Mesendoderm (in vitro differentiated cells): ENCODE results near the gene C11orf86.

Experiments
- DNase-seq: peaks from one replicate; pipeline ENCODE4 v3.0.0; 2013
- H2AK5ac ChIP-seq: 2 replicates; pipeline ENCODE4 v1.6.1; 2013; ENCODE audit warnings: low read length, inconsistent platforms
- H2BK120ac ChIP-seq: 2 replicates; pipeline ENCODE4 v1.6.1; 2013; ENCODE audit warnings: low read depth, mild to moderate bottlenecking, low read length, moderate library complexity, mixed read lengths
- H2BK15ac ChIP-seq: replicated peaks from 2 replicates; pipeline ENCODE4 v1.6.1; 2013; ENCODE audit warnings: low read depth, mild to moderate bottlenecking, moderate library complexity
- H2BK5ac ChIP-seq: 2 replicates; pipeline ENCODE4 v1.6.1; 2013; ENCODE audit warnings: low read length, inconsistent platforms
- H3K18ac ChIP-seq: 2 replicates; pipeline ENCODE4 v1.6.1; 2013; ENCODE audit warnings: mild to moderate bottlenecking, low read length, mixed read lengths
- H3K23ac ChIP-seq: one replicate; pipeline ENCODE4 v1.6.1; 2013; ENCODE audit warnings: low read length
- H3K27ac ChIP-seq: 2 replicates; pipeline ENCODE4 v1.5.1; 2013; ENCODE audit warnings: low read depth, mild to moderate bottlenecking, inconsistent platforms, low read length, moderate library complexity
- H3K27me3 ChIP-seq: 2 replicates; pipeline ENCODE4 v1.6.1; 2013; ENCODE audit warnings: low read length, control low read depth, mild to moderate bottlenecking, inconsistent platforms; ENCODE audit not compliant: insufficient read depth, poor library complexity
- H3K36me3 ChIP-seq: 2 replicates; pipeline ENCODE4 v1.6.1; 2013; ENCODE audit warnings: low read length, inconsistent platforms; ENCODE audit not compliant: control insufficient read depth, insufficient read depth
- H3K4ac ChIP-seq: one replicate; pipeline ENCODE4 v1.6.1; 2013; ENCODE audit warnings: low read depth, mild to moderate bottlenecking, low read length, moderate library complexity
- H3K4me1 ChIP-seq: 2 replicates; pipeline ENCODE4 v1.6.1; 2013; ENCODE audit warnings: low read depth, low read length, inconsistent platforms; ENCODE audit not compliant: control insufficient read depth
- H3K4me2 ChIP-seq: 2 replicates; pipeline ENCODE4 v1.6.1; 2013; ENCODE audit warnings: low read length
- H3K4me3 ChIP-seq: 2 replicates; pipeline ENCODE4 v1.5.1; 2013; ENCODE audit warnings: mild to moderate bottlenecking, low read length
- H3K56ac ChIP-seq: one replicate; pipeline ENCODE4 v1.6.1; 2013; ENCODE audit warnings: low read length
- H3K79me1 ChIP-seq: 2 replicates; pipeline ENCODE4 v1.6.1; 2013; ENCODE audit warnings: low read length, inconsistent platforms
- H3K79me2 ChIP-seq: 2 replicates; pipeline ENCODE4 v1.6.1; 2013; ENCODE audit warnings: mild to moderate bottlenecking, low read length; ENCODE audit not compliant: control insufficient read depth, insufficient read depth
- H3K9ac ChIP-seq: 2 replicates; pipeline ENCODE4 v1.6.1; 2013; ENCODE audit warnings: low read length, inconsistent platforms
- H4K5ac ChIP-seq: one replicate; pipeline ENCODE4 v1.6.1; 2013; ENCODE audit warnings: low read length
- H4K8ac ChIP-seq: one replicate; pipeline ENCODE4 v1.6.1; 2013; ENCODE audit warnings: low read depth, mild to moderate bottlenecking, control low read depth, low read length, moderate library complexity
- WGBS: extraction: QIAGEN DNeasy Blood & Tissue Kit; methylation state at CpG from one replicate; pipeline ENCODE4 v1.1.7; 2013; ENCODE audit warnings: low lambda C conversion rate, missing lambda C conversion rate; ENCODE audit not compliant: insufficient coverage; ENCODE audit errors: extremely low coverage; 5-methylcytosine and 5-hydroxymethylcytosine counted together
- small RNA-seq: library from polyadenylated mRNA; stranded (forward); fragments of <200 nt; extraction: miRNeasy Mini kit (QIAGEN cat#:217004); gene quantifications from one replicate; pipeline ENCODE3, GENCODE V24; 2013; ENCODE audit not compliant: insufficient read depth

Gene C11orf86

DNA sequence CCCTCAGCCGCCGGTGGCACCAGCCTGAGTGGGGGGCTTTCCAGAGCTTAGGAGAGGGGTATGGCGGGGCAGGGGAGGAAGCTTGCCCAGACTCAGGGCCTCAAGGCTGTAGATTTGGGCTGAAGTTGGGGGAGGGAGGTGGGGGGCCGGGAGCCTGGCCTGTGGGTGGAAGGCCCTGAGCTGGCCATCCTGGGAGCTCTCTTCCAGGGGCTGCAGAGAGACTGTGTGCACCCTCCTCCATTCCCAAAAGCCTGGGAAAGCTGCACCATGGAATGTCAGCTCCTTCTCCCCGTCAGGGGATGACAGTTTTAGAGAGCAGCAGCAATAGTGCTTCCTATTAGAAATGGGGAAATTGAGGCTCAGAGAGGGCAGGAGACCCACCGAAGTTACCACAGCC, 48.9 kb downstream of the C11orf86 start:
- H3K79me2 ChIP-seq = no peaks in the 10 kb centered on the region
- WGBS = no CpG with 5 or more reads among the region's 6 CpGs

GRCh38 chr11:67024410-67024809, 49.3 kb downstream of the C11orf86 start:
- H4K8ac ChIP-seq = no peak overlapping the region
- no peak overlapping the region for H2BK120ac ChIP-seq
- peaks cover 19% of the 10 kb centered on the region for H3K27me3 ChIP-seq
- WGBS = no CpG with 5 or more reads among the region's 5 CpGs
- no peak for DNase-seq
- H3K4me3 ChIP-seq = no peak overlapping the region
- no peak overlapping the region for H4K5ac ChIP-seq
- no peaks in the 10 kb centered on the region for H3K4me1 ChIP-seq
- no peak overlapping the region for H2BK5ac ChIP-seq
- H3K4ac ChIP-seq = no peak overlapping the region
- H2AK5ac ChIP-seq = no peak overlapping the region
- no peak overlapping the region for H3K4me2 ChIP-seq
- no peak overlapping the region for H2BK15ac ChIP-seq
- H3K79me1 ChIP-seq = no peaks in the 10 kb centered on the region
- no peaks in the 10 kb centered on the region for H3K36me3 ChIP-seq
- H3K79me2 ChIP-seq = no peaks in the 10 kb centered on the region
- no peak overlapping the region for H3K27ac ChIP-seq
- H3K23ac ChIP-seq = no peak overlapping the region
- no peak overlapping the region for H3K9ac ChIP-seq
- H3K18ac ChIP-seq = no peak overlapping the region
- no peak overlapping the region for H3K56ac ChIP-seq

More for the DNA sequence above, 48.9 kb downstream of the C11orf86 start:
- Histone ChIP-seq H3K18ac (no peak overlapping the region), H2AK5ac (no peak overlapping the region), H3K27me3 (peaks cover 19% of the 10 kb centered on the region), H2BK5ac (no peak overlapping the region), H2BK15ac (no peak overlapping the region), H2BK120ac (no peak overlapping the region), H4K8ac (no peak overlapping the region), H3K56ac (no peak overlapping the region), H3K36me3 (no peaks in the 10 kb centered on the region), H3K4me2 (no peak overlapping the region), H3K4me1 (no peaks in the 10 kb centered on the region), H3K27ac (no peak overlapping the region), H3K9ac (no peak overlapping the region), H4K5ac (no peak overlapping the region), H3K4me3 (no peak overlapping the region), H3K79me1 (no peaks in the 10 kb centered on the region), H3K23ac (no peak overlapping the region), H3K4ac (no peak overlapping the region)
- DNase-seq = no peak

- no peak overlapping the region for H3K4me2 ChIP-seq
Measured at GRCh38 chr11:67024966-67025365, 49.9 kb downstream of the C11orf86 start.

GRCh38 chr11:67025750-67026149, 50.6 kb downstream of the C11orf86 start:
- Histone ChIP-seq H3K36me3 (no peaks in the 10 kb centered on the region), H2AK5ac (no peak overlapping the region), H3K4ac (no peak overlapping the region), H3K27me3 (peaks cover 19% of the 10 kb centered on the region), H3K79me1 (no peaks in the 10 kb centered on the region), H3K18ac (no peak overlapping the region), H3K27ac (no peak overlapping the region), H2BK120ac (no peak overlapping the region), H2BK15ac (no peak overlapping the region), H2BK5ac (no peak overlapping the region), H3K56ac (no peak overlapping the region), H3K4me1 (peaks cover 2% of the 10 kb centered on the region), H3K9ac (no peak overlapping the region), H4K8ac (no peak overlapping the region), H3K4me2 (no peak overlapping the region), H3K4me3 (no peak overlapping the region), H3K23ac (no peak overlapping the region), H3K79me2 (no peaks in the 10 kb centered on the region), H4K5ac (no peak overlapping the region)
- WGBS = no CpG with 5 or more reads among the region's 8 CpGs
- no peak for DNase-seq

More at GRCh38 chr11:67024966-67025365, 49.9 kb downstream of the C11orf86 start:
- no CpG with 5 or more reads among the region's 1 CpG for WGBS
- Histone ChIP-seq H3K18ac (no peak overlapping the region), H3K9ac (no peak overlapping the region), H2BK120ac (no peak overlapping the region), H3K4me3 (no peak overlapping the region), H3K4me1 (no peaks in the 10 kb centered on the region), H4K5ac (no peak overlapping the region), H3K23ac (no peak overlapping the region), H3K36me3 (no peaks in the 10 kb centered on the region), H2BK15ac (no peak overlapping the region), H4K8ac (no peak overlapping the region), H3K79me1 (no peaks in the 10 kb centered on the region), H3K27ac (no peak overlapping the region), H2BK5ac (no peak overlapping the region), H3K4ac (no peak overlapping the region), H2AK5ac (no peak overlapping the region), H3K79me2 (no peaks in the 10 kb centered on the region), H3K27me3 (peaks cover 19% of the 10 kb centered on the region), H3K56ac (no peak overlapping the region)
- no peak for DNase-seq

Small RNAs within 50 kb of the gene (small RNA-seq; reads per million reads assigned to genes)
- 3.0 reads per million, percentile 46 among the genes with 10 or more reads in this experiment for gene MIR3163
